Measurements from ENCODE around the gene MFNG.
A peak's percentile ranks its signal among the peaks of the same experiment; 100 is the strongest.
"Not testable (repeated sequence)": the region's sequence is repeated elsewhere in the genome, so short reads cannot be mapped to it uniquely, and the experiment has no call there.

Gene MFNG

GRCh38 chr22:37486224-37486845 is at the start of gene MFNG:
TSS of gene MFNG (minus strand) at chr22:37486384. CDS start at chr22:37486177, 207 bp downstream.
- peak; percentile 55 for DNase-seq (ENCODE audit: low read depth, low spot score)

- DNase-seq (ENCODE audit: low read depth, low spot score): no peak
These were observed 49.0 kb upstream of the MFNG start for GRCh38 chr22:37535159-37535558.

- no peak for DNase-seq (ENCODE audit: low read depth, low spot score)
These were observed 48.3 kb upstream of the MFNG start for GRCh38 chr22:37534445-37534844.

GRCh38 chr22:37533995-37534394 is 47.8 kb upstream of the MFNG start:
- no peak for DNase-seq (ENCODE audit: low read depth, low spot score)

GRCh38 chr22:37529652-37530345 is 43.6 kb upstream of the MFNG start:
- DNase-seq (ENCODE audit: low read depth, low spot score): no peak

- not testable (repeated sequence) for DNase-seq (ENCODE audit: low read depth, low spot score)
These were observed 41.8 kb upstream of the MFNG start for GRCh38 chr22:37527952-37528351.

GRCh38 chr22:37527081-37527752 is 41.0 kb upstream of the MFNG start:
- not testable (repeated sequence) for DNase-seq (ENCODE audit: low read depth, low spot score)

- no peak for DNase-seq (ENCODE audit: low read depth, low spot score)
These were observed 40.2 kb upstream of the MFNG start for GRCh38 chr22:37526376-37526775.

- no peak for DNase-seq (ENCODE audit: low read depth, low spot score)
These were observed 39.7 kb upstream of the MFNG start for GRCh38 chr22:37525746-37526350.

- no peak for DNase-seq (ENCODE audit: low read depth, low spot score)
These were observed 39.0 kb upstream of the MFNG start for GRCh38 chr22:37525073-37525745.

GRCh38 chr22:37522482-37522881 is 36.3 kb upstream of the MFNG start:
- DNase-seq (ENCODE audit: low read depth, low spot score): no peak

- no peak for DNase-seq (ENCODE audit: low read depth, low spot score)
These were observed 35.1 kb upstream of the MFNG start for GRCh38 chr22:37521236-37521739.

GRCh38 chr22:37520776-37521191 is 34.6 kb upstream of the MFNG start:
- no peak for DNase-seq (ENCODE audit: low read depth, low spot score)

- no peak for DNase-seq (ENCODE audit: low read depth, low spot score)
These were observed 33.3 kb upstream of the MFNG start, which contains the start of gene CARD10 for GRCh38 chr22:37519268-37520195. TSS of gene CARD10 (minus strand) at chr22:37519415. CDS start at chr22:37519200, 215 bp downstream.

GRCh38 chr22:37518509-37519267 is 32.5 kb upstream of the MFNG start:
- DNase-seq (ENCODE audit: low read depth, low spot score): no peak

- DNase-seq (ENCODE audit: low read depth, low spot score): no peak
These were observed 31.8 kb upstream of the MFNG start for GRCh38 chr22:37517826-37518450.

- no peak for DNase-seq (ENCODE audit: low read depth, low spot score)
These were observed 30.3 kb upstream of the MFNG start for GRCh38 chr22:37516456-37516855.

GRCh38 chr22:37515901-37516300 is 29.7 kb upstream of the MFNG start:
- DNase-seq (ENCODE audit: low read depth, low spot score): no peak

- no peak for DNase-seq (ENCODE audit: low read depth, low spot score)
These were observed 28.4 kb upstream of the MFNG start for GRCh38 chr22:37514526-37515051.
